Measurements from ENCODE around the gene CDKL5.

CDKL5 gene

GRCh38 chrX:18640686-18641085 lies 215.3 kb downstream of the CDKL5 start:
- DNase-seq (ENCODE audit: extremely low spot score): no peak
- ChIA-PET POLR2A (no interaction called here), CTCF (interaction anchor here (1.4 kb wide), 1 partner anchor 36 kb away, joined by 4 read pairs; no protein-coding TSS in a partner anchor)
- TF ChIP-seq ARNT (IDR thresholded peaks at IDR 0.05): no peak
- TF ChIP-seq FOXK2 (IDR thresholded peaks at IDR 0.05): no peak
- no peak for TF ChIP-seq BHLHE40 (IDR thresholded peaks at IDR 0.05; ENCODE audit: borderline replicate concordance)
- no peak for TF ChIP-seq SP1 (IDR thresholded peaks at IDR 0.05)
- TF ChIP-seq LEF1 (IDR thresholded peaks at IDR 0.05; ENCODE audit: borderline replicate concordance): no peak
- no peak for TF ChIP-seq L3MBTL2 (conservative IDR thresholded peaks at IDR 0.05)
- TF ChIP-seq PKNOX1 (IDR thresholded peaks at IDR 0.05): no peak
- TF ChIP-seq TARDBP (IDR thresholded peaks at IDR 0.05): no peak
- TF ChIP-seq CTBP1 (IDR thresholded peaks at IDR 0.05; ENCODE audit: borderline replicate concordance): no peak
- TF ChIP-seq FOXA1 (IDR thresholded peaks at IDR 0.05): no peak
- no peak for TF ChIP-seq NFRKB (IDR thresholded peaks at IDR 0.05)

GRCh38 chrX:18643243-18643642 lies 217.8 kb downstream of the CDKL5 start:
- ChIA-PET CTCF (no interaction called here), POLR2A (no interaction called here)
- DNase-seq (ENCODE audit: extremely low spot score): no peak
- no peak for TF ChIP-seq L3MBTL2 (conservative IDR thresholded peaks at IDR 0.05)
- no peak for TF ChIP-seq ZNF384 (IDR thresholded peaks at IDR 0.05)
- TF ChIP-seq SUZ12 (IDR thresholded peaks at IDR 0.05): no peak
- TF ChIP-seq PKNOX1 (IDR thresholded peaks at IDR 0.05): no peak
- TF ChIP-seq NFRKB (IDR thresholded peaks at IDR 0.05): no peak

- no peak for DNase-seq (ENCODE audit: extremely low spot score)
- ChIA-PET POLR2A (no interaction called here), CTCF (no interaction called here)
- TF ChIP-seq BHLHE40 (IDR thresholded peaks at IDR 0.05; ENCODE audit: borderline replicate concordance) (no peak), ZNF384 (IDR thresholded peaks at IDR 0.05) (no peak), ELF4 (IDR thresholded peaks at IDR 0.05) (no peak), NFRKB (IDR thresholded peaks at IDR 0.05) (no peak), TARDBP (IDR thresholded peaks at IDR 0.05) (no peak), ARNT (IDR thresholded peaks at IDR 0.05) (no peak), CTBP1 (IDR thresholded peaks at IDR 0.05; ENCODE audit: borderline replicate concordance) (no peak), FOXA1 (IDR thresholded peaks at IDR 0.05) (no peak), SUZ12 (IDR thresholded peaks at IDR 0.05) (no peak), L3MBTL2 (conservative IDR thresholded peaks at IDR 0.05) (no peak), HDGF (IDR thresholded peaks at IDR 0.05; ENCODE audit: borderline replicate concordance) (no peak), SP1 (IDR thresholded peaks at IDR 0.05) (no peak), PKNOX1 (IDR thresholded peaks at IDR 0.05) (no peak), LEF1 (IDR thresholded peaks at IDR 0.05; ENCODE audit: borderline replicate concordance) (no peak)
Observed at GRCh38 chrX:18643853-18644252, 218.4 kb downstream of the CDKL5 start.

- ChIA-PET CTCF (no interaction called here), POLR2A (no interaction called here)
- TF ChIP-seq HDGF (IDR thresholded peaks at IDR 0.05; ENCODE audit: borderline replicate concordance) (no peak), ARNT (IDR thresholded peaks at IDR 0.05) (no peak), FOXM1 (IDR thresholded peaks at IDR 0.05; ENCODE audit: borderline replicate concordance) (no peak), ELF4 (IDR thresholded peaks at IDR 0.05) (no peak), L3MBTL2 (conservative IDR thresholded peaks at IDR 0.05) (no peak), ZNF384 (IDR thresholded peaks at IDR 0.05) (no peak), BHLHE40 (IDR thresholded peaks at IDR 0.05; ENCODE audit: borderline replicate concordance) (no peak), LEF1 (IDR thresholded peaks at IDR 0.05; ENCODE audit: borderline replicate concordance) (no peak), NFRKB (IDR thresholded peaks at IDR 0.05) (no peak), CTBP1 (IDR thresholded peaks at IDR 0.05; ENCODE audit: borderline replicate concordance) (no peak), FOXK2 (IDR thresholded peaks at IDR 0.05) (no peak), SP1 (IDR thresholded peaks at IDR 0.05) (no peak), SUZ12 (IDR thresholded peaks at IDR 0.05) (no peak), FOXA1 (IDR thresholded peaks at IDR 0.05) (no peak), PKNOX1 (IDR thresholded peaks at IDR 0.05) (no peak), TARDBP (IDR thresholded peaks at IDR 0.05) (no peak)
- DNase-seq (ENCODE audit: extremely low spot score): no peak
Observed at GRCh38 chrX:18647621-18648020, 222.2 kb downstream of the CDKL5 start.

GRCh38 chrX:18649498-18649951 lies 224.1 kb downstream of the CDKL5 start:
- ChIA-PET CTCF (interaction anchor here (0.6 kb wide), 1 partner anchor 187 kb away, joined by 3 read pairs; no protein-coding TSS in a partner anchor), POLR2A (no interaction called here)
- no peak for TF ChIP-seq NFRKB (IDR thresholded peaks at IDR 0.05)
- no peak for TF ChIP-seq SUZ12 (IDR thresholded peaks at IDR 0.05)
- TF ChIP-seq ZNF384 (IDR thresholded peaks at IDR 0.05): no peak
- TF ChIP-seq LEF1 (IDR thresholded peaks at IDR 0.05; ENCODE audit: borderline replicate concordance): no peak
- no peak for TF ChIP-seq TARDBP (IDR thresholded peaks at IDR 0.05)
- TF ChIP-seq FOXK2 (IDR thresholded peaks at IDR 0.05): no peak
- TF ChIP-seq SP1 (IDR thresholded peaks at IDR 0.05): no peak
- no peak for TF ChIP-seq BHLHE40 (IDR thresholded peaks at IDR 0.05; ENCODE audit: borderline replicate concordance)
- TF ChIP-seq FOXA1 (IDR thresholded peaks at IDR 0.05): no peak
- TF ChIP-seq FOXM1 (IDR thresholded peaks at IDR 0.05; ENCODE audit: borderline replicate concordance): no peak
- TF ChIP-seq CTBP1 (IDR thresholded peaks at IDR 0.05; ENCODE audit: borderline replicate concordance): no peak
- TF ChIP-seq PKNOX1 (IDR thresholded peaks at IDR 0.05): no peak
- TF ChIP-seq ARNT (IDR thresholded peaks at IDR 0.05): no peak
- no peak for TF ChIP-seq ELF4 (IDR thresholded peaks at IDR 0.05)
- no peak for TF ChIP-seq HDGF (IDR thresholded peaks at IDR 0.05; ENCODE audit: borderline replicate concordance)
- no peak for TF ChIP-seq L3MBTL2 (conservative IDR thresholded peaks at IDR 0.05)
- DNase-seq (ENCODE audit: extremely low spot score): no peak
